ENCODE data around the gene SLC25A41.

Gene SLC25A41

DNA sequence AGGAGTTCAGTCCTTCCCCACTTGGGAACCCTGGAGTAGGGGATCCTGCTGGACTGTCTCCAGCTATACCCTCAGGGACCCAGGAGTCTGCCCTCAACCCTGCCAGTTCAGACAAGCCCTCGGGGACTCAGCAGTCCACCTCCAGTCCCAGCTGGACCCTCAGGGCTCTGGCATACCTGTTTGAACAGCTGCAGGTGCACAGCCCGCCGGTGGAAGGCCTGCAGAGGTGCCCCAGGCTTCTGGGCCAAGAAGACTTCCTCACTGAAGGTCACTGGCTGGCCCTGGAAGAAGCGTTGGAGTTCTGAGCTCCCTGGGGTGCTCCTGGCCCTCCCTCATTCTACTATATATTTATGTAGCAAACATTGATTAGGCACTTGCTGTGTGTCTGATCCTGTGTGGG lies 39.1 kb upstream of the SLC25A41 start:
- no peaks in the 10 kb centered on the region for H3K36me3 ChIP-seq (ENCODE audit: control insufficient read depth, insufficient read depth, low read length)
- no peaks in the 10 kb centered on the region for H3K9me3 ChIP-seq (ENCODE audit: control insufficient read depth, low read length)
- H3K27me3 ChIP-seq (ENCODE audit: control insufficient read depth, insufficient read depth, low read length): peaks cover 15% of the 10 kb centered on the region
- H3K4me3 ChIP-seq (ENCODE audit: low read length): no peak overlapping the region
- H3K4me1 ChIP-seq (ENCODE audit: control insufficient read depth, insufficient read depth, low read length): peaks cover 9% of the 10 kb centered on the region
- H3K9ac ChIP-seq (ENCODE audit: low read length): no peak overlapping the region

DNA sequence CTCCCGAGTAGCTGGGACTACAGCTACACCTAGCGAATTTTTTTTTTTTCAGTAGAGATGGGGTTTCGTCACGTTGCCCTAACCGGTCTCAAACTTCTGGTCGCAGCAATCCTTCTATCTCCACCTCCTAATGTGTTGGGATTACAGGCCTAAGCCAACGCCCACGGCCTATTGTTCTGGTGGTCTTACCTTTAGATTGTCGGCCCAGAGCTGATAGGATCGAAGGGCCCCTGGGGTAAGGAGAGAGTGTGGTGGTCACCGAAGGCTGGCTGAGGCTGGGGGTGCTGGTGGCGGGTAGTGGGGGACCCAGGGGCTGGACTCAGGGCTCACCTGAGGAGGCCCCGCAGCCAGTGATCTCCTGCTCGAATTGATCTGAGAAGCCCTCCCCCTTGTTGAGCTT lies 37.5 kb upstream of the SLC25A41 start:
- Histone ChIP-seq H3K9me3 (ENCODE audit: control insufficient read depth, low read length) (no peaks in the 10 kb centered on the region), H3K27me3 (ENCODE audit: control insufficient read depth, insufficient read depth, low read length) (peaks cover 8% of the 10 kb centered on the region), H3K36me3 (ENCODE audit: control insufficient read depth, insufficient read depth, low read length) (no peaks in the 10 kb centered on the region), H3K4me3 (ENCODE audit: low read length) (no peak overlapping the region), H3K4me1 (ENCODE audit: control insufficient read depth, insufficient read depth, low read length) (peaks cover 9% of the 10 kb centered on the region), H3K9ac (ENCODE audit: low read length) (no peak overlapping the region)

DNA sequence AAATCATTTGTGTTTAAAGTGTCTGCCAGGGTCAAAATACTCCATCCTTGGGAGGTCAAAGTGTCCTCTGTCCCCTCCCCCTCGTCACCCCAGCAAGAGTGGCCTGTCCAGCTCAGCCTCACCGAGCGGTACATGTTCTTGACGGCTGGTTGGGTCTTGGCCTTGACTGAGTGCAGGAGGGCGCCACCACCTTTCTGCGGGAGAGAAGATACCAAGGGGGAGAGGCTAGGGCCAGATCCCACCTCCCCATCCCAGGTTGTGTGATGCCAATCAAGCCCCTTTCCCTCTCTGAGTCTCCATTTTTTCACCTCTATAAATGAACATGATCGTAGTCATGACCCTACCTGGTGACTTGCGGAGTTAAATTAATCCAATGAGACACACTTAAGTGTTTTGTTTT lies 36.6 kb upstream of the SLC25A41 start:
- Histone ChIP-seq H3K27me3 (ENCODE audit: control insufficient read depth, insufficient read depth, low read length) (peaks cover under 1% of the 10 kb centered on the region), H3K9me3 (ENCODE audit: control insufficient read depth, low read length) (no peaks in the 10 kb centered on the region), H3K9ac (ENCODE audit: low read length) (no peak overlapping the region), H3K4me3 (ENCODE audit: low read length) (no peak overlapping the region), H3K4me1 (ENCODE audit: control insufficient read depth, insufficient read depth, low read length) (peaks cover 15% of the 10 kb centered on the region), H3K36me3 (ENCODE audit: control insufficient read depth, insufficient read depth, low read length) (no peaks in the 10 kb centered on the region)

DNA sequence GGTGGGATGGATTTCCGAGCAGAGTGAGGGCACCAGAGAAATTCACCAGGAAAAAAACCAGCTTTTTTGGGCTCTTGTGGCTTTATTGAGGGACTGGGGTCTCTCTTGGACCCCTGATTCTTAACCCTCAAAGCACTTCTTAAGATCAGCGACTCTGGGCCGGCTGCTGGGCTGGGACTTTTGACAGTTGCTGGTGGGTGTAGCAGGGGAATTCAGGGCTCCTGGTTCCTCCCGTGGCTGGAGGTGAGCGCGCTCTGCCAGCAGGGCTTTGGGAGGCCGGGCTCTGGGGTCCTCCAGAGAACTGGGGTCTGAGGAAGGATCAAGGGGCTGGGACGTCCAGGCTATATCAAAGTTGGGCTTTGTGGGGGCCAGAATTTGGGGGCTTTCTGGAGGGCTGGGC lies 33.8 kb upstream of the SLC25A41 start:
- no peaks in the 10 kb centered on the region for H3K36me3 ChIP-seq (ENCODE audit: control insufficient read depth, insufficient read depth, low read length)
- H3K4me1 ChIP-seq (ENCODE audit: control insufficient read depth, insufficient read depth, low read length): peaks cover 28% of the 10 kb centered on the region
- H3K9me3 ChIP-seq (ENCODE audit: control insufficient read depth, low read length): no peaks in the 10 kb centered on the region
- H3K27me3 ChIP-seq (ENCODE audit: control insufficient read depth, insufficient read depth, low read length): peaks cover 12% of the 10 kb centered on the region
- H3K4me3 ChIP-seq (ENCODE audit: low read length): no peak overlapping the region
- no peak overlapping the region for H3K9ac ChIP-seq (ENCODE audit: low read length)

DNA sequence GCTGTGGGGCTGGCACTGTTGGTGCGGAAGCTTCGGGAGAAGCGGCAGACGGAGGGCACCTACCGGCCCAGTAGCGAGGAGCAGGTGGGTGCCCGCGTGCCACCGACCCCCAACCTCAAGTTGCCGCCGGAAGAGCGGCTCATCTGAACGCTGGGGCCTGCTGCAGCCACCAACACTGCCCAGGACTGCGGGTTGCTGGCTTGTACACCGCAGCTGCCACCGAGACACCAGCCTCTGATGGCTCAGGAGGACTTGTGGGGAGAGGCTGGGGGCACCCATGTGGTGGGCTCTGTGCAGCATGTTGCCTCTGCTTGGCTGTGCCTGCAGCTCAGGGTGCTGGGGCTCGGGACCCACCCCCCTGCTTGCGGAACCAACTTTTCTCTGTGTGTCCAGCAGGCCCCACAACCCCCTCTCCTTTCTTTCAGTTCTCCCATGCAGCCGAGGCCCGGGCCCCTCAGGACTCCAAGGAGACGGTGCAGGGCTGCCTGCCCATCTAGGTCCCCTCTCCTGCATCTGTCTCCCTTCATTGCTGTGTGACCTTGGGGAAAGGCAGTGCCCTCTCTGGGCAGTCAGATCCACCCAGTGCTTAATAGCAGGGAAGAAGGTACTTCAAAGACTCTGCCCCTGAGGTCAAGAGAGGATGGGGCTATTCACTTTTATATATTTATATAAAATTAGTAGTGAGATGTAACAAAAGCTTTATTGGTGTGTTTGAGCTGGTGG lies 33.1 kb upstream of the SLC25A41 start:
- H3K9me3 ChIP-seq (ENCODE audit: control insufficient read depth, low read length): no peaks in the 10 kb centered on the region
- H3K4me3 ChIP-seq (ENCODE audit: low read length): no peak overlapping the region
- H3K4me1 ChIP-seq (ENCODE audit: control insufficient read depth, insufficient read depth, low read length): peaks cover 34% of the 10 kb centered on the region
- peaks cover 12% of the 10 kb centered on the region for H3K27me3 ChIP-seq (ENCODE audit: control insufficient read depth, insufficient read depth, low read length)
- no peaks in the 10 kb centered on the region for H3K36me3 ChIP-seq (ENCODE audit: control insufficient read depth, insufficient read depth, low read length)
- H3K9ac ChIP-seq (ENCODE audit: low read length): no peak overlapping the region

DNA sequence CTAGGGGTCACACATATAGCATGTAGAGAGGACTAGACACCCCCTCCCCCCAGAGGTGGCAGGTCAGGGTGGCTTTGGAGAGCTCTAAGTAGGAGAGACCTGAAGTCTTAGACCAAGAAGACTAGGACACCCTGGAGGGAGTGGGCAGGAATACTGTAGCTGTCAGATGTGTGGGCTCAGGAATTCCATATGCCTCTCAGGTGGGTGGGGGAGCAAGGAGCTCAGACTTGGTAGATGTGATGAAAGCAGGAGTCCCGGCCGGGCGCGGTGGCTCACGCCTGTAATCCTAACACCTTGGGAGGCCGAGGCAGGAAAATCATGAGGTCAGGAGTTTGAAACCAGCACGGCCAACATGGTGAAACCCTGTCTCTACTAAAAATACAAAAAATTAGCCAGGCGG lies 32.1 kb upstream of the SLC25A41 start:
- Histone ChIP-seq H3K36me3 (ENCODE audit: control insufficient read depth, insufficient read depth, low read length) (no peaks in the 10 kb centered on the region), H3K9me3 (ENCODE audit: control insufficient read depth, low read length) (no peaks in the 10 kb centered on the region), H3K9ac (ENCODE audit: low read length) (peak overlapping the region; percentile 98), H3K4me1 (ENCODE audit: control insufficient read depth, insufficient read depth, low read length) (peaks cover 34% of the 10 kb centered on the region), H3K4me3 (ENCODE audit: low read length) (no peak overlapping the region), H3K27me3 (ENCODE audit: control insufficient read depth, insufficient read depth, low read length) (peaks cover 12% of the 10 kb centered on the region)

DNA sequence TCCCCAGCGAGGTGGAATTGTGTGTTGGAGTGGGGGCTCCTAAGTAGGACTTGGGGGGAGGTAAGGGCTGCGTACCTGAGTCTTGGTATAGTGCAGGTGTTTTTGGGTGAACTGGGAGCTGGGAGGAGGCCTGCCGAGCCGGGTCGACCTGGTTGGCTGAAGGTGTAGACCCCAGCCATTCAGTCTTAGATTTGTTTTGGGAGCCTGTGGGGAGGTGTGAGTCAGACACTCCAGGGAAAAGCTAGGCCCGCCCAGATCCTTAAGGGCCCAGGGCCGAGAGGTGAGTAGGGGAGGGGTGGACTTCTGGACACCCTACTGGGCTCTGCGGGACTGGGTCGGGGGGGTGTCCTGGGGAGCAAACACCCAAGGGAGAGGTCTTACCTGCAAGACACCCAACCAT lies 31.4 kb upstream of the SLC25A41 start:
- H3K9ac ChIP-seq (ENCODE audit: low read length): peak overlapping the region; percentile 98
- no peaks in the 10 kb centered on the region for H3K36me3 ChIP-seq (ENCODE audit: control insufficient read depth, insufficient read depth, low read length)
- no peaks in the 10 kb centered on the region for H3K9me3 ChIP-seq (ENCODE audit: control insufficient read depth, low read length)
- peak overlapping the region; percentile 72 for H3K4me3 ChIP-seq (ENCODE audit: low read length)
- H3K27me3 ChIP-seq (ENCODE audit: control insufficient read depth, insufficient read depth, low read length): peaks cover 12% of the 10 kb centered on the region
- peaks cover 34% of the 10 kb centered on the region for H3K4me1 ChIP-seq (ENCODE audit: control insufficient read depth, insufficient read depth, low read length)

DNA sequence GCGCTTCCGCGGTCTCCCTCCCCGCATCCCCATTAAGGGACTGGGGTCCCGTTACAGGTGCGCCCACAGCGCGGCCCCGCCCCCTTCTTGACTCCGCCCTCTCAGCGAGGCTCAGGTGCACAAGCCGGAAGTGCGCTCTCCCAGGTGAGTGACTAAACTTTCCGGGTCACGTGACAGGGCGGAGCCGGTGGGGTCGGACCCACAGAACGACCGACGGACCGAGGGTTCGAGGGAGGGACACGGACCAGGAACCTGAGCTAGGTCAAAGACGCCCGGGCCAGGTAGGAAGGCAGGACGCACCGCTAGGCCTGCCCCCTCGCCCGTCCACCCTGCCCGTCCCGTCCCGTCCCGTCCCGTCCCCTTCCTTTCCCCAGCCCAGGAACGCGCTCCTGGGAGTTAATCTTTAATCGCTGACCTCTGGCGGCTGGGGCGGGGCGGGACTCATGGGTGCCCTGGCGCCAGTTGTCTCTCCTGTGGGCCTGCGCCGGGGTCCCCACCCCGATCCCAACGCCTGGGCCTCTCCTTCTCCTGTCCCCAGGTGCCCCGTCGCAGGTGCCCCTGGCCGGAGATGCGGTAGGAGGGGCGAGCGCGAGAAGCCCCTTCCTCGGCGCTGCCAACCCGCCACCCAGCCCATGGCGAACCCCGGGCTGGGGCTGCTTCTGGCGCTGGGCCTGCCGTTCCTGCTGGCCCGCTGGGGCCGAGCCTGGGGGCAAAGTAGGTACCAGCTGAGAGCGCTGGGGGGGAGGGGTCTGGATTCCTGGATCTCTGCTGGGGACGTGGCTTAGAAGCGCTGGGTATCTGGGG lies 30.7 kb upstream of the SLC25A41 start, which contains the start of gene CRB3:
CRB3 (plus strand) TSS at position 202 of the 804 bp plus-strand sequence; CDS start at position 633, 431 bp downstream.
- Histone ChIP-seq H3K4me3 (ENCODE audit: low read length) (peak within 1 kb of the TSS; percentile 72), H3K36me3 (ENCODE audit: control insufficient read depth, insufficient read depth, low read length) (no peaks in the 10 kb centered on the region), H3K9me3 (ENCODE audit: control insufficient read depth, low read length) (no peaks in the 10 kb centered on the region), H3K27me3 (ENCODE audit: control insufficient read depth, insufficient read depth, low read length) (peaks cover 12% of the 10 kb centered on the region), H3K4me1 (ENCODE audit: control insufficient read depth, insufficient read depth, low read length) (peaks cover 34% of the 10 kb centered on the region), H3K9ac (ENCODE audit: low read length) (peak within 1 kb of the TSS; percentile 98)

DNA sequence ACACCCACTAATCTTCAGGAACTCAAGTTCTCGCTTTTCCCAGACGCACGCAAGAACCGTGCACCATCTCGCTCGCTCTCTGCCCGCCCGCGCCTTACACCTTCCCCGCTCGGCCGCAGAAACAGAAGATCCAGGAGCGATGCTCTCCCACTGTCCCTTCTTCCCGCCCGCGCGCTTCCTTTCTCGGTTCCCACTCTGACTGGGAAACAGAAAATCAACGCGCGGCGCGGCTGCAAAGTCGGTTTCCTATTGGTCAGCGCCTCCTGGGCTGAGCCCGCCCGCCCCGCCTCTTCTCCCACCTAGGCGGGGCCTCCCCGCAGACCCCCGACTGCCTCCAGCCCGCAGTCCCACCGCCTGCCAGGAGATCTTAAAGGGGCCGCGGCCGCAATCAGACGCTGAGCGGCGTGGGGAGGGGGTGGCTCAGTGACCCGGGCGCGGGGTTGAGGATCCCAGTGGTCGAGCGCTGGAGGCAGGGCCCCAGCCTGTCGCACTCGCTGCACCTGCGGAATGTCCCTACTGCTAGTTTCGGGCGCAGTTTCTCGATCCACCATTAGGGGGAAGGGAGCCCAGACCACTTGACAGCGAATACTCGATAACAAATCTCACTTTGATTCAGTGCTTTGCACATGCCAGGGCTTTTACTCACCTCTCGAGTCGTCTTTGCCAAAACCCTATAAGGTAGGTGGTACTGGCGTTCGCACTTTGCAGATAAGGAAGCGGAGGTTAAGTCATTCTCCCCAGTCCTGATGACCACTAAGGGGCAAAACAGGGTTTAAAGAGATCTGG lies 26.7 kb upstream of the SLC25A41 start:
- Histone ChIP-seq H3K4me3 (ENCODE audit: low read length) (peak overlapping the region; percentile 95), H3K9ac (ENCODE audit: low read length) (peak overlapping the region; percentile 81), H3K9me3 (ENCODE audit: control insufficient read depth, low read length) (no peaks in the 10 kb centered on the region), H3K27me3 (ENCODE audit: control insufficient read depth, insufficient read depth, low read length) (peaks cover 12% of the 10 kb centered on the region), H3K4me1 (ENCODE audit: control insufficient read depth, insufficient read depth, low read length) (peaks cover 32% of the 10 kb centered on the region), H3K36me3 (ENCODE audit: control insufficient read depth, insufficient read depth, low read length) (no peaks in the 10 kb centered on the region)

DNA sequence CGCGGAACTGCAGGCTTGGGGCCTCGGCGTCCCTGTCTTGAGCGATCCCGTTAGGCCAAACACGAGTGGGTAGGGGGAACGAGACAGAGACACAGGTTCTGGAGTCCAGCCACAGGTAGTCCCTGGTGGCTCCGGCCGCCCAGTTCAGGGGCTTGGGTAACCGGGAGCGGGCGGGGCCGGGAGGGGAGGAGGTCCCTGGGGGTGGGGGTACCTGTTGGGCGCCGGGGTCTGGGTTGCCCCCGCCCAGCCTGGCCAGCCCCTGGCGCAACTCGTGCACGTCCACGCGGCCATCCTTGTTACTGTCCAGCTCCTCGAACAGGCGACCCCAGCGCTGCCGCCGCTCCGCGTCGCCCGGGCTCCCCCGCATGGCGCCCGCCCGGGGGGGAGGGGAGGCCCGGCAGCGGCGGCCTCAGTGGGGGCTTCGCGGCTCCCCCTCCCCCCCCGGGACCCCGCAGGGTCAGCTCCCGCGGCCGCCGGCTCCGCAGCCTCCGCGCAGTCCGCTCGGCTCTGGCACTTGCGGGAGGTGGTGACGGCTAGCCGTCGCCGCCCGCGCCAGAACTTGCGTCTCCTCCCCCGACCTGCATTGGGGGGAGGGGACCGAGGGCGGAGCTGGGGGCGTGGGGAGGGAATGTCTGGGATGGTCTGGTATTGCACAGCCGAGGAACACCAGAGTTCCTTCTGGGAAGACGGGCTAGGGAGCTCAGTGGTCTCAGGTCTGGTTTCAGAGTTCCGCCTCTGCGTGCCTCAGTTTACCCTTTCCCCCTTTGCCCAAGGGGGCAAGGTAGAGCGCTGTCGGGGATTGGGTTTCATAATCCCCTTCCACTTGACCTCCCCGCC lies 25.9 kb upstream of the SLC25A41 start, which contains the start of gene SLC25A23:
SLC25A23 (minus strand) TSS at position 531 of the 837 bp plus-strand sequence; CDS start at position 367, 164 bp downstream.
- peaks cover 29% of the 10 kb centered on the region for H3K4me1 ChIP-seq (ENCODE audit: control insufficient read depth, insufficient read depth, low read length)
- peak within 1 kb of the TSS; percentile 95 for H3K4me3 ChIP-seq (ENCODE audit: low read length)
- H3K9ac ChIP-seq (ENCODE audit: low read length): peak within 1 kb of the TSS; percentile 81
- H3K36me3 ChIP-seq (ENCODE audit: control insufficient read depth, insufficient read depth, low read length): no peaks in the 10 kb centered on the region
- H3K9me3 ChIP-seq (ENCODE audit: control insufficient read depth, low read length): no peaks in the 10 kb centered on the region
- peaks cover 7% of the 10 kb centered on the region for H3K27me3 ChIP-seq (ENCODE audit: control insufficient read depth, insufficient read depth, low read length)

DNA sequence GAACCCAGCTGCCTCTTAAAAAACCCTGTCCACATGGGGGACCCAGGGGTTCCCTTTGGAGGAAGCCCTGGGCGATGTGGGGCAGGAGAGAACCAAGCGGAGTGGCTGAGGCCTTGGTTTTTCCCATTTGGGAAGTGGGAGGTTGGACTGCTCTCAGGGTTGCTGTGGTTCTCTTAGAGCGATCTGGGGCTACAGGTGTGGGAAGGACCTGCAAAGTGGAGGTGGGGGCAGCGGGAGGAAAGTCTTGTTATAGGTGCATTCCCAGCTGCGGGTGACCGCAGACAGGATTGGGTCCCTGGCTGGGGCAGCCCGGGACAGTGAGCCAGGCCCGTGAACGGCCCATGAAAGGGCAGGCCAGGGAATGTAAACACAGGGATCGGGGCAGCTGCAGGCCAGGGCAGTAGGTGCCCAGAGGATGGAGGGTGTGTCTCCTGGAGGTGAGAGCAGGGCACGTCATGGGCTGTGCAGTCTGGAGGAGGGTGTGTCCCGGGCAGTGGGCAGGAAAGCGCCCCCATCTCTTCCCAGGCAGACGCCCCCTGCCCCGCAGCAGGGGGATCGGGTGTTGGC lies 25.2 kb upstream of the SLC25A41 start:
- peaks cover under 1% of the 10 kb centered on the region for H3K27me3 ChIP-seq (ENCODE audit: control insufficient read depth, insufficient read depth, low read length)
- H3K36me3 ChIP-seq (ENCODE audit: control insufficient read depth, insufficient read depth, low read length): no peaks in the 10 kb centered on the region
- peaks cover 28% of the 10 kb centered on the region for H3K4me1 ChIP-seq (ENCODE audit: control insufficient read depth, insufficient read depth, low read length)
- peak overlapping the region; percentile 59 for H3K9ac ChIP-seq (ENCODE audit: low read length)
- H3K9me3 ChIP-seq (ENCODE audit: control insufficient read depth, low read length): no peaks in the 10 kb centered on the region
- H3K4me3 ChIP-seq (ENCODE audit: low read length): peak overlapping the region; percentile 19

All from mucosa of stomach (tissue), 1 donor.